ENCODE data around the gene TAB2. TPM values are rescaled to one million over a fixed set of nuclear protein-coding genes. Genes with fewer than 3 reads are reported as not detected.

Gene TAB2
- total RNA-seq, 4 donors from 2014 or later, result 63.7 to 73.5 (median 69.2) TPM

GRCh38 chr6:149384464-149384863 is 67.0 kb downstream of the TAB2 start:
- no peaks in the 10 kb centered on the region for H3K9me3 ChIP-seq
- H3K27ac ChIP-seq, result no peak overlapping the region
- peaks cover 0 to 20% of the 10 kb centered on the region in 2 donors for H3K36me3 ChIP-seq
- no peaks in the 10 kb centered on the region for H3K27me3 ChIP-seq
- in situ Hi-C loops (cut with MboI; ENCODE audit: low sequenced_read_pairs in 4 of 4) (no loop called here), intact Hi-C loops (cut with DNase I; ENCODE audit: low total_unique reads) (no loop called here)
- ATAC-seq (no peak), DNase-seq (no peak)
- peaks cover 0 to 13% of the 10 kb centered on the region in 2 donors for H3K4me1 ChIP-seq
- no peak for TF ChIP-seq POLR2A (IDR thresholded peaks at IDR 0.05)
- H3K4me3 ChIP-seq, result no peak overlapping the region

DNA sequence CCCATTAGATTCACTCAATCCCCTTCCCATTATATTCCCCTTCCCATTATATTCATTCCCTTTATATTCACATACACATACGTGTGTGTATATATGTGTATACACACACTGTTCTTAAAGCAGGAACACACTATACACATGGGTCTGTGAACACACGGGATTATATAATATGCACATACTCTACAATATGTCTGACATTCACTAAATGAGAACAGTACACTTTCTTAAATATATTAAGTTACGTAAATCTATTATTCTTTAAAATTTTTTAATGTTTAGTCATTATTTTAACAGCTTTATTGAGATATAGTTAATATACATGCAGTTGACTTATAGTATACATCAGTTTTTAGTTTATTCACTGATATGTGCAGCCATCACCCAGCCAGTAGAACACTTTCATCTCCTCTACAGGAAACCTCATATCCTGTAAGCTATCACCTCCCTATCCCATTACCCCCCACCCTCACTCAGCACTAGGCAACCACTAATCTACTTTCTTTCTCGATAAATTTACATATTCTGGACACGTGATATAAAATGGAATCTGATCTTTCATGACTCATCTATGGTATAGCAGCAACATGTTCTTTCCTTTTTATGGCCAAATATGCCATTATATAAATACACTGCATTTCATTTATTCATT is 68.6 kb downstream of the TAB2 start:
- no peak for TF ChIP-seq POLR2A (IDR thresholded peaks at IDR 0.05)
- TF ChIP-seq CTCF (IDR thresholded peaks at IDR 0.05 in 4 of 5, conservative IDR thresholded peaks at IDR 0.05 in 1 of 5), result no peak
- in situ Hi-C loops (cut with MboI; ENCODE audit: low sequenced_read_pairs in 4 of 4) (no loop called here), intact Hi-C loops (cut with DNase I; ENCODE audit: low total_unique reads) (no loop called here)
- Histone ChIP-seq H3K4me1 (peaks cover 0 to 18% of the 10 kb centered on the region in 2 donors), H3K27ac (no peak overlapping the region), H3K27me3 (no peaks in the 10 kb centered on the region), H3K36me3 (peaks cover 0 to 4% of the 10 kb centered on the region in 2 donors), H3K9me3 (no peaks in the 10 kb centered on the region), H3K4me3 (no peak overlapping the region)
- ATAC-seq (no peak), DNase-seq (no peak)

GRCh38 chr6:149387779-149388512 is 70.4 kb downstream of the TAB2 start:
- ATAC-seq (no peak), DNase-seq (no peak)
- in situ Hi-C loops (cut with MboI; ENCODE audit: low sequenced_read_pairs in 4 of 4), result no loop called here
- H3K27ac ChIP-seq, result no peak overlapping the region
- peaks cover 14 to 27% of the 10 kb centered on the region in 2 donors for H3K4me1 ChIP-seq
- intact Hi-C loops (cut with DNase I; ENCODE audit: low total_unique reads), result no loop called here
- no peaks in the 10 kb centered on the region for H3K36me3 ChIP-seq
- H3K9me3 ChIP-seq, result no peaks in the 10 kb centered on the region
- TF ChIP-seq CTCF (IDR thresholded peaks at IDR 0.05 in 4 of 5, conservative IDR thresholded peaks at IDR 0.05 in 1 of 5) (no peak), POLR2A (IDR thresholded peaks at IDR 0.05) (no peak)
- H3K4me3 ChIP-seq, result no peak overlapping the region
- no peaks in the 10 kb centered on the region for H3K27me3 ChIP-seq

GRCh38 chr6:149389509-149390297 is 72.2 kb downstream of the TAB2 start:
- ATAC-seq (no peak), DNase-seq (no peak)
- H3K4me3 ChIP-seq, result no peak overlapping the region
- no peak overlapping the region for H3K27ac ChIP-seq
- H3K4me1 ChIP-seq, result peaks cover 14 to 35% of the 10 kb centered on the region in 2 donors
- intact Hi-C loops (cut with DNase I; ENCODE audit: low total_unique reads) (no loop called here), in situ Hi-C loops (cut with MboI; ENCODE audit: low sequenced_read_pairs in 4 of 4) (no loop called here)
- no peaks in the 10 kb centered on the region for H3K9me3 ChIP-seq
- no peaks in the 10 kb centered on the region for H3K27me3 ChIP-seq
- no peak for TF ChIP-seq POLR2A (IDR thresholded peaks at IDR 0.05)
- H3K36me3 ChIP-seq, result no peaks in the 10 kb centered on the region

GRCh38 chr6:149392093-149392492 is 74.6 kb downstream of the TAB2 start:
- in situ Hi-C loops (cut with MboI; ENCODE audit: low sequenced_read_pairs in 4 of 4), result no loop called here
- peaks cover 14 to 34% of the 10 kb centered on the region in 2 donors for H3K4me1 ChIP-seq
- peak overlapping the region in 2 of 4 donors; percentile 5 to 27 for H3K27ac ChIP-seq
- no peak overlapping the region for H3K4me3 ChIP-seq
- ATAC-seq (peak; percentile 57 to 60), DNase-seq (peak in 1 of 2 donors; percentile 38)
- intact Hi-C loops (cut with DNase I; ENCODE audit: low total_unique reads), result no loop called here
- no peak for TF ChIP-seq CTCF (IDR thresholded peaks at IDR 0.05 in 4 of 5, conservative IDR thresholded peaks at IDR 0.05 in 1 of 5)
- TF ChIP-seq POLR2A (IDR thresholded peaks at IDR 0.05), result no peak
- H3K9me3 ChIP-seq, result no peaks in the 10 kb centered on the region
- H3K36me3 ChIP-seq, result peaks cover 0 to 4% of the 10 kb centered on the region in 2 donors
- no peaks in the 10 kb centered on the region for H3K27me3 ChIP-seq
